Spinal cord (tissue), 10 donors: Measurements from ENCODE around the gene HPS3. TPM values are rescaled to one million over a fixed set of nuclear protein-coding genes. Genes with fewer than 3 reads are reported as not detected.
"Not testable (repeated sequence)": the region's sequence is repeated elsewhere in the genome, so short reads cannot be mapped to it uniquely, and the experiment has no call there.

ENCODE experiments used
- DNase-seq, 6 donors: peaks; one replicate each; pipeline versions ENCODE4 v3.0.0 to v3.0.0-alpha.2; 2013 to 2015; ENCODE audit warnings: low spot score in 6 of 6, low read depth in 4 of 6
- H3K27ac ChIP-seq: one replicate; pipeline ENCODE4 v1.5.1; 2013; ENCODE audit warnings: low read depth, low read length, control low read depth
- H3K27me3 ChIP-seq: one replicate; pipeline ENCODE4 v1.6.1; 2013; ENCODE audit warnings: low read length; ENCODE audit not compliant: control insufficient read depth, insufficient read depth
- H3K36me3 ChIP-seq: one replicate; pipeline ENCODE4 v1.6.1; 2013; ENCODE audit warnings: low read length; ENCODE audit not compliant: control insufficient read depth, insufficient read depth
- H3K4me1 ChIP-seq: one replicate; pipeline ENCODE4 v1.6.1; 2013; ENCODE audit warnings: low read length; ENCODE audit not compliant: control insufficient read depth, insufficient read depth
- H3K4me3 ChIP-seq: one replicate; pipeline ENCODE4 v1.5.1; 2013; ENCODE audit warnings: low read depth, low read length, control low read depth
- H3K9me3 ChIP-seq: one replicate; pipeline ENCODE4 v1.6.1; 2013; ENCODE audit warnings: low read length; ENCODE audit not compliant: control insufficient read depth, insufficient read depth
- WGBS: methylation state at CpG from one replicate; pipeline ENCODE4 v1.1.5; 2013; ENCODE audit warnings: missing lambda C conversion rate; ENCODE audit not compliant: insufficient coverage; 5-methylcytosine and 5-hydroxymethylcytosine counted together
- polyA plus RNA-seq, 2 donors: library from polyadenylated mRNA; unstranded; fragments of 120-200 nt; gene quantifications; one replicate each; pipeline ENCODE4 v1.2.1, GENCODE V29; 2013; ENCODE audit not compliant: insufficient read length in 2 of 2
- total RNA-seq, 2 donors: library from RNA; depleted of rRNA in 1 of 2; stranded (reverse); fragments of 120-200 nt in 1 of 2; fragments of >200 nt in 1 of 2; gene quantifications; one replicate each; pipeline versions ENCODE4 v1.2.3 to v1.2.4, GENCODE V29; 2013 to 2014
- donor health status: healthy.

Gene HPS3
- total and polyA plus RNA-seq, 4 donors = 21.6 to 28.5 (median 25.5) TPM

- Histone ChIP-seq H3K27ac (no peak overlapping the region), H3K4me3 (no peak overlapping the region), H3K36me3 (no peaks in the 10 kb centered on the region), H3K27me3 (no peaks in the 10 kb centered on the region), H3K4me1 (no peaks in the 10 kb centered on the region), H3K9me3 (peaks cover 2% of the 10 kb centered on the region)
- no CpG with 5 or more reads among the region's 1 CpG for WGBS
- DNase-seq = no peak
Measured at GRCh38 chr3:149177122-149177521, 47.7 kb downstream of the HPS3 start.

GRCh38 chr3:149179220-149179619, 49.8 kb downstream of the HPS3 start:
- no peaks in the 10 kb centered on the region for H3K36me3 ChIP-seq
- H3K4me1 ChIP-seq = no peaks in the 10 kb centered on the region
- no peak for DNase-seq
- peaks cover 2% of the 10 kb centered on the region for H3K9me3 ChIP-seq
- no peaks in the 10 kb centered on the region for H3K27me3 ChIP-seq
- WGBS = no CpG with 5 or more reads among the region's 1 CpG
- no peak overlapping the region for H3K27ac ChIP-seq
- H3K4me3 ChIP-seq = no peak overlapping the region

GRCh38 chr3:149180057-149180573, 50.7 kb downstream of the HPS3 start:
- no peak overlapping the region for H3K4me3 ChIP-seq
- H3K4me1 ChIP-seq = no peaks in the 10 kb centered on the region
- DNase-seq = peak in 1 of 6 donors; percentile 38
- WGBS = 84% methylated on average over 6 of the region's 7 CpGs
- peaks cover 2% of the 10 kb centered on the region for H3K9me3 ChIP-seq
- no peaks in the 10 kb centered on the region for H3K27me3 ChIP-seq
- H3K27ac ChIP-seq = no peak overlapping the region
- H3K36me3 ChIP-seq = no peaks in the 10 kb centered on the region

- no peak for DNase-seq
- no peak overlapping the region for H3K27ac ChIP-seq
- H3K4me1 ChIP-seq = no peaks in the 10 kb centered on the region
- WGBS = 100% methylated on average over 2 of the region's 2 CpGs
- H3K4me3 ChIP-seq = no peak overlapping the region
- H3K36me3 ChIP-seq = no peaks in the 10 kb centered on the region
- no peaks in the 10 kb centered on the region for H3K27me3 ChIP-seq
- H3K9me3 ChIP-seq = peaks cover 2% of the 10 kb centered on the region
Measured at GRCh38 chr3:149181182-149181581, 51.7 kb downstream of the HPS3 start.

GRCh38 chr3:149186219-149186618, 56.8 kb downstream of the HPS3 start:
- Histone ChIP-seq H3K27me3 (no peaks in the 10 kb centered on the region), H3K4me1 (no peaks in the 10 kb centered on the region), H3K27ac (no peak overlapping the region), H3K9me3 (no peaks in the 10 kb centered on the region), H3K4me3 (no peak overlapping the region), H3K36me3 (no peaks in the 10 kb centered on the region)
- 100% methylated on average over 2 of the region's 2 CpGs for WGBS
- no peak for DNase-seq

- 30% methylated on average over 2 of the region's 3 CpGs for WGBS
- H3K36me3 ChIP-seq = no peaks in the 10 kb centered on the region
- no peaks in the 10 kb centered on the region for H3K27me3 ChIP-seq
- no peak overlapping the region for H3K27ac ChIP-seq
- no peak overlapping the region for H3K4me3 ChIP-seq
- no peaks in the 10 kb centered on the region for H3K4me1 ChIP-seq
- peak in 5 of 6 donors; percentile 13 to 65 (median 22) for DNase-seq
- H3K9me3 ChIP-seq = no peaks in the 10 kb centered on the region
Measured at GRCh38 chr3:149186721-149187120, 57.3 kb downstream of the HPS3 start.

GRCh38 chr3:149188494-149188893, 59.1 kb downstream of the HPS3 start:
- DNase-seq = peak in 1 of 6 donors; percentile 7
- no peaks in the 10 kb centered on the region for H3K4me1 ChIP-seq
- no peak overlapping the region for H3K27ac ChIP-seq
- no peak overlapping the region for H3K4me3 ChIP-seq
- H3K9me3 ChIP-seq = no peaks in the 10 kb centered on the region
- no peaks in the 10 kb centered on the region for H3K27me3 ChIP-seq
- no CpG with 5 or more reads among the region's 2 CpGs for WGBS
- H3K36me3 ChIP-seq = no peaks in the 10 kb centered on the region

- H3K4me3 ChIP-seq = no peak overlapping the region
- no peaks in the 10 kb centered on the region for H3K4me1 ChIP-seq
- no peaks in the 10 kb centered on the region for H3K9me3 ChIP-seq
- WGBS = 100% methylated on average over 1 of the region's 1 CpG
- peaks cover 6% of the 10 kb centered on the region for H3K27me3 ChIP-seq
- no peak overlapping the region for H3K27ac ChIP-seq
- DNase-seq = no peak
- H3K36me3 ChIP-seq = no peaks in the 10 kb centered on the region
Measured at GRCh38 chr3:149195221-149195620, 65.8 kb downstream of the HPS3 start.

- not testable (repeated sequence) for H3K27ac ChIP-seq, H3K9me3 ChIP-seq, DNase-seq, H3K36me3 ChIP-seq, H3K4me1 ChIP-seq, H3K4me3 ChIP-seq, H3K27me3 ChIP-seq
- 28% methylated on average over 2 of the region's 12 CpGs for WGBS
Measured at GRCh38 chr3:149196805-149197592, 67.6 kb downstream of the HPS3 start.

- peak in 2 of 6 donors; percentile 12 to 34 for DNase-seq
- Histone ChIP-seq H3K36me3 (no peaks in the 10 kb centered on the region), H3K27ac (no peak overlapping the region), H3K27me3 (peaks cover 6% of the 10 kb centered on the region), H3K4me3 (no peak overlapping the region), H3K4me1 (no peaks in the 10 kb centered on the region), H3K9me3 (no peaks in the 10 kb centered on the region)
- 19% methylated on average over 4 of the region's 5 CpGs for WGBS
Measured at GRCh38 chr3:149197669-149198068, 68.2 kb downstream of the HPS3 start.
